ENCODE data around the gene ID2. TPM values are rescaled to one million over a fixed set of nuclear protein-coding genes. Genes with fewer than 3 reads are reported as not detected.

The ID2 gene
- total and polyA plus RNA-seq, 2 donors (not counting 1 experiment from before 2014, with no cell fraction given): 15.0 to 25.9 TPM

DNA sequence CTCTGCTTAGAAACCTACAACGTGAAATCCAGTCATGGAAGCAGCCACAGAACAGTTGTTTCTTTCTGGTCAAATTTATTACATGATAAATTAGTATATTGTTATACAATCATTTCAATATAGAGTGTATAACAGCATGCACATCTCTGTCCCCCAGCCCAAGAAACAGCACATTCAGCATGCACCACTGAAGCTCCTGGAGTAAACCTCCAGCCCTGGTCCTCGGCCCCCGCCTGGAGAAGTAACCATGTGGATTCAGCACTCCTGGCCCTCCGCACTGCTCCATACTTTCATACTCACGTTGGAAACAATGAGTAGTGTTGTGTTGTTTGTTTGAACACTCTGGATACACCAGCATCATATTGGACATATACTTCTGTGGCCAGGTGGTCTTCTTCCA, 15.3 kb upstream of the ID2 start:
- Histone ChIP-seq H3K27me3 (replicated peaks in 1 of 4; ENCODE audit: control extremely low read depth in 1 of 4, control insufficient read depth in 3 of 4, insufficient read depth in 4 of 4, low read length in 3 of 4) (peaks cover 0 to 15% (median 9%) of the 10 kb centered on the region in 4 experiments), H3K9me3 (ENCODE audit: control extremely low read depth in 1 of 3, control insufficient read depth in 2 of 3, insufficient read depth in 1 of 3, low read length in 2 of 3) (no peaks in the 10 kb centered on the region), H3K36me3 (replicated peaks in 1 of 2; ENCODE audit: control extremely low read depth in 1 of 2, control insufficient read depth in 1 of 2, extremely low read depth in 1 of 2, insufficient read depth in 2 of 2, low read length in 1 of 2) (no peaks in the 10 kb centered on the region), H3K27ac (ENCODE audit: low read length in 2 of 2) (no peak overlapping the region), H3K79me2 (ENCODE audit: control insufficient read depth, insufficient read depth, low read length) (no peaks in the 10 kb centered on the region), H3K9ac (ENCODE audit: low read length) (no peak overlapping the region), H3K4me2 (replicated peaks; ENCODE audit: low read depth, low read length, poor library complexity, severe bottlenecking) (no peak overlapping the region), H3K4me3 (ENCODE audit: control extremely low read depth in 1 of 5, extremely low read depth in 1 of 5, insufficient read depth in 1 of 5, low read depth in 2 of 5, low read length in 4 of 5) (no peak overlapping the region), H2AFZ (ENCODE audit: insufficient read depth, low read depth, low read length, poor library complexity, severe bottlenecking) (no peak overlapping the region), H3K4me1 (ENCODE audit: control insufficient read depth in 2 of 2, insufficient read depth in 2 of 2, low read length in 2 of 2) (no peaks in the 10 kb centered on the region), H4K20me1 (ENCODE audit: control insufficient read depth, insufficient read depth, low read length, poor library complexity, severe bottlenecking) (no peaks in the 10 kb centered on the region)
- no peak for TF ChIP-seq EZH2 (IDR thresholded peaks at IDR 0.05; ENCODE audit: borderline replicate concordance, insufficient read depth, low read depth, low read length, poor library complexity, severe bottlenecking)
- TF ChIP-seq, protein P1, sequence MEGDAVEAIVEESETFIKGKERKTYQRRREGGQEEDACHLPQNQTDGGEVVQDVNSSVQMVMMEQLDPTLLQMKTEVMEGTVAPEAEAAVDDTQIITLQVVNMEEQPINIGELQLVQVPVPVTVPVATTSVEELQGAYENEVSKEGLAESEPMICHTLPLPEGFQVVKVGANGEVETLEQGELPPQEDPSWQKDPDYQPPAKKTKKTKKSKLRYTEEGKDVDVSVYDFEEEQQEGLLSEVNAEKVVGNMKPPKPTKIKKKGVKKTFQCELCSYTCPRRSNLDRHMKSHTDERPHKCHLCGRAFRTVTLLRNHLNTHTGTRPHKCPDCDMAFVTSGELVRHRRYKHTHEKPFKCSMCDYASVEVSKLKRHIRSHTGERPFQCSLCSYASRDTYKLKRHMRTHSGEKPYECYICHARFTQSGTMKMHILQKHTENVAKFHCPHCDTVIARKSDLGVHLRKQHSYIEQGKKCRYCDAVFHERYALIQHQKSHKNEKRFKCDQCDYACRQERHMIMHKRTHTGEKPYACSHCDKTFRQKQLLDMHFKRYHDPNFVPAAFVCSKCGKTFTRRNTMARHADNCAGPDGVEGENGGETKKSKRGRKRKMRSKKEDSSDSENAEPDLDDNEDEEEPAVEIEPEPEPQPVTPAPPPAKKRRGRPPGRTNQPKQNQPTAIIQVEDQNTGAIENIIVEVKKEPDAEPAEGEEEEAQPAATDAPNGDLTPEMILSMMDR (IDR thresholded peaks at IDR 0.05): no peak
- Mint-ChIP-seq H3K4me3 (no peak overlapping the region), H3K27ac (no peak overlapping the region), H3K4me1 (no peaks in the 10 kb centered on the region), H3K9me3 (ENCODE audit: insufficient read depth) (no peaks in the 10 kb centered on the region), H3K27me3 (peaks cover 40% of the 10 kb centered on the region)
- WGBS (ENCODE audit: insufficient coverage): no CpG with 5 or more reads among the region's 5 CpGs
- ATAC-seq (ENCODE audit: low read depth): no peak
- intact Hi-C loops (cut with micrococcal nuclease): no loop called here
- ChIA-PET CTCF (no interaction called here), POLR2A (no interaction called here)
- DNase-seq: no peak

DNA sequence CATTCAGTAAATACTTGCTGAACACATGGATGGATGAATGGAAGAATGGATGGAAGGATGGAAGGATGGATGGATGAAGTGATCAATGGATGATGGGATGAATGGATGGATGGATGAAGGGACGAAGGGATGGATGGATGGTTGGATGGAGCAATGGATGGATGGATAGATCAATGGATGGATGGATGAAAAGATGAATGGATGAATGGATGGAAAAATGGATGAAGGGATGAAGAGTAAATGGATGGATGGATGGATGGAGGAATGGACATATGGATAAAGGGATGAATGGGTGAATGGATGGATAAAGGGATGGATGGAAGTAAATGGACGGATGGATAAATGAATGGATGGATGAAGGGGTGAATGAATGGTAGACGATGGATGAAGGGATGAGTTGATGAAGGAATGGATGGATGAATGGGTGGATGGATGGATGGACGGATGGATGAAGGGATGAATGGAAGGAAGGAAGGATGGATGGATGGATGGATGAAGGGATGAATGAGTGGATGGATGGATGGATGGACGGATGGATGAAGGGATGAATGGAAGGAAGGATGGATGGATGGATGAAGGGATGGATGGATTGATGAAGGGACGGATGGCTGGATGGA, 13.9 kb upstream of the ID2 start:
- H3K79me2 ChIP-seq (ENCODE audit: control insufficient read depth, insufficient read depth, low read length): no peaks in the 10 kb centered on the region
- no peak for DNase-seq
- H3K4me1 Mint-ChIP-seq: no peaks in the 10 kb centered on the region
- no peaks in the 10 kb centered on the region for H3K4me1 ChIP-seq (ENCODE audit: control insufficient read depth in 2 of 2, insufficient read depth in 2 of 2, low read length in 2 of 2)
- 88% methylated on average over 6 of the region's 6 CpGs for WGBS (ENCODE audit: insufficient coverage)
- no peaks in the 10 kb centered on the region for H3K36me3 ChIP-seq (replicated peaks in 1 of 2; ENCODE audit: control extremely low read depth in 1 of 2, control insufficient read depth in 1 of 2, extremely low read depth in 1 of 2, insufficient read depth in 2 of 2, low read length in 1 of 2)
- peaks cover 36% of the 10 kb centered on the region for H3K27me3 Mint-ChIP-seq
- no peaks in the 10 kb centered on the region for H3K9me3 Mint-ChIP-seq (ENCODE audit: insufficient read depth)
- H3K27ac Mint-ChIP-seq: no peak overlapping the region
- no peak for TF ChIP-seq EZH2 (IDR thresholded peaks at IDR 0.05; ENCODE audit: borderline replicate concordance, insufficient read depth, low read depth, low read length, poor library complexity, severe bottlenecking)
- TF ChIP-seq, protein P1 (IDR thresholded peaks at IDR 0.05): no peak
- no peak overlapping the region for H3K4me3 ChIP-seq (ENCODE audit: control extremely low read depth in 1 of 5, extremely low read depth in 1 of 5, insufficient read depth in 1 of 5, low read depth in 2 of 5, low read length in 4 of 5)
- no peak for ATAC-seq (ENCODE audit: low read depth)
- CTCF ChIA-PET: no interaction called here
- POLR2A ChIA-PET: no interaction called here
- H3K9me3 ChIP-seq (ENCODE audit: control extremely low read depth in 1 of 3, control insufficient read depth in 2 of 3, insufficient read depth in 1 of 3, low read length in 2 of 3): peaks cover 0 to 2% (median 0%) of the 10 kb centered on the region in 3 donors
- no peak overlapping the region for H3K27ac ChIP-seq (ENCODE audit: low read length in 2 of 2)
- no peak overlapping the region for H3K9ac ChIP-seq (ENCODE audit: low read length)
- H3K27me3 ChIP-seq (replicated peaks in 1 of 4; ENCODE audit: control extremely low read depth in 1 of 4, control insufficient read depth in 3 of 4, insufficient read depth in 4 of 4, low read length in 3 of 4): peaks cover 0 to 17% (median 7%) of the 10 kb centered on the region in 4 experiments
- H3K4me2 ChIP-seq (replicated peaks; ENCODE audit: low read depth, low read length, poor library complexity, severe bottlenecking): no peak overlapping the region
- no peak overlapping the region for H2AFZ ChIP-seq (ENCODE audit: insufficient read depth, low read depth, low read length, poor library complexity, severe bottlenecking)
- H4K20me1 ChIP-seq (ENCODE audit: control insufficient read depth, insufficient read depth, low read length, poor library complexity, severe bottlenecking): no peaks in the 10 kb centered on the region
- H3K4me3 Mint-ChIP-seq: no peak overlapping the region
- intact Hi-C loops (cut with micrococcal nuclease): no loop called here

Data from B cell (primary cell).